ENCODE results near the gene CAPN14. TPM values are rescaled to one million over a fixed set of nuclear protein-coding genes. Genes with fewer than 3 reads are reported as not detected.

The CAPN14 gene
- total and polyA plus RNA-seq, 2 of the 4 experiments (the other 2 are of a cell fraction): under 0.01 to 0.09 TPM

GRCh38 chr2:31204783-31205182 lies 12.5 kb downstream of the CAPN14 start:
- Histone ChIP-seq H3K4ac (ENCODE audit: low read depth, low read length) (no peak overlapping the region), H3K56ac (ENCODE audit: extremely low read depth, insufficient read depth, low read length) (no peak overlapping the region), H3K4me2 (ENCODE audit: low read depth, low read length) (no peak overlapping the region), H2BK20ac (ENCODE audit: low read depth, low read length) (no peak overlapping the region), H3K36me3 (ENCODE audit: control insufficient read depth, insufficient read depth, low read length) (no peaks in the 10 kb centered on the region), H3K9me3 (ENCODE audit: control insufficient read depth, insufficient read depth, low read length) (no peaks in the 10 kb centered on the region), H2AK5ac (ENCODE audit: low read depth, low read length) (no peak overlapping the region), H2BK15ac (ENCODE audit: low read depth, low read length) (no peak overlapping the region), H3K4me3 (ENCODE audit: insufficient read depth, low read depth, low read length) (no peak overlapping the region), H4K91ac (ENCODE audit: insufficient read depth, low read depth, low read length) (no peak overlapping the region), H3K4me1 (ENCODE audit: control insufficient read depth, insufficient read depth, low read length) (no peaks in the 10 kb centered on the region), H3K79me1 (ENCODE audit: low read depth in 1 of 2, low read length in 2 of 2) (no peaks in the 10 kb centered on the region), H3K9me1 (ENCODE audit: insufficient read depth, low read length) (no peaks in the 10 kb centered on the region), H2BK5ac (ENCODE audit: low read depth, low read length, poor library complexity, severe bottlenecking) (no peak overlapping the region), H3K27ac (ENCODE audit: insufficient read depth, low read length) (no peak overlapping the region), H3K9ac (ENCODE audit: low read depth, low read length) (no peak overlapping the region), H3K23ac (ENCODE audit: low read depth, low read length) (no peak overlapping the region), H3K27me3 (ENCODE audit: control insufficient read depth, insufficient read depth, low read length) (peaks cover 6% of the 10 kb centered on the region), H4K20me1 (ENCODE audit: insufficient read depth, low read length) (no peaks in the 10 kb centered on the region), H2AK9ac (replicated peaks; ENCODE audit: low read depth, low read length, poor library complexity) (no peak overlapping the region), H4K8ac (ENCODE audit: low read depth in 2 of 2, low read length in 2 of 2) (no peak overlapping the region), H3K18ac (ENCODE audit: low read depth, low read length) (no peak overlapping the region), H2BK120ac (ENCODE audit: low read depth, low read length) (no peak overlapping the region), H2AFZ (replicated peaks; ENCODE audit: low read length, poor library complexity) (no peak overlapping the region), H4K5ac (ENCODE audit: low read depth, low read length) (no peak overlapping the region), H3K14ac (replicated peaks; ENCODE audit: low read depth, low read length) (no peak overlapping the region)
- CTCF ChIA-PET: interaction anchor here (1.8 kb wide), 1 partner anchor 128 kb away, joined by 3 read pairs; no protein-coding TSS in a partner anchor
- intact Hi-C loops (cut with micrococcal nuclease) (no loop called here), dilution Hi-C loops (cut with HindIII; ENCODE audit: low sequenced_read_pairs, unreplicated experiment) (no loop called here), in situ Hi-C loops (cut with MboI; ENCODE audit: low sequenced_read_pairs) (no loop called here)
- POLR2A ChIA-PET (ENCODE audit: unreplicated experiment): no interaction called here
- DNase-seq: no peak
- ATAC-seq (ENCODE audit: low read depth): no peak
- BruUV-seq (replicated peaks): no TSS peak
- TF ChIP-seq MAZ (IDR thresholded peaks at IDR 0.05; ENCODE audit: borderline replicate concordance, low read depth, low read length): no peak
- TF ChIP-seq MXI1 (IDR thresholded peaks at IDR 0.05; ENCODE audit: borderline replicate concordance, low read depth, low read length): no peak
- no peak for TF ChIP-seq BHLHE40 (IDR thresholded peaks at IDR 0.05; ENCODE audit: low read depth, low read length)
- TF ChIP-seq RAD21 (IDR thresholded peaks at IDR 0.05; ENCODE audit: low read length): no peak
- TF ChIP-seq CHD1 (IDR thresholded peaks at IDR 0.05; ENCODE audit: low read depth, low read length): no peak
- TF ChIP-seq SMC3 (IDR thresholded peaks at IDR 0.05; ENCODE audit: low read depth, low read length): no peak
- TF ChIP-seq RFX5 (IDR thresholded peaks at IDR 0.05; ENCODE audit: low read depth, low read length): no peak
- no peak for TF ChIP-seq CTCF (conservative IDR thresholded peaks at IDR 0.05; ENCODE audit: low read depth, low read length)
- no peak for TF ChIP-seq FOS (IDR thresholded peaks at IDR 0.05; ENCODE audit: low read depth, low read length)
- TF ChIP-seq MAFK (IDR thresholded peaks at IDR 0.05; ENCODE audit: low read depth, low read length): no peak
- TF ChIP-seq RCOR1 (IDR thresholded peaks at IDR 0.05; ENCODE audit: insufficient replicate concordance, low read length): no peak
- TF ChIP-seq CEBPB (IDR thresholded peaks at IDR 0.05; ENCODE audit: low read depth, low read length): no peak
- no peak for TF ChIP-seq NFE2L2 (IDR thresholded peaks at IDR 0.05; ENCODE audit: low read depth, low read length)
- TF ChIP-seq, protein P1, sequence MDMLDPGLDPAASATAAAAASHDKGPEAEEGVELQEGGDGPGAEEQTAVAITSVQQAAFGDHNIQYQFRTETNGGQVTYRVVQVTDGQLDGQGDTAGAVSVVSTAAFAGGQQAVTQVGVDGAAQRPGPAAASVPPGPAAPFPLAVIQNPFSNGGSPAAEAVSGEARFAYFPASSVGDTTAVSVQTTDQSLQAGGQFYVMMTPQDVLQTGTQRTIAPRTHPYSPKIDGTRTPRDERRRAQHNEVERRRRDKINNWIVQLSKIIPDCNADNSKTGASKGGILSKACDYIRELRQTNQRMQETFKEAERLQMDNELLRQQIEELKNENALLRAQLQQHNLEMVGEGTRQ (IDR thresholded peaks at IDR 0.05; ENCODE audit: low read depth, low read length): no peak
- TF ChIP-seq POLR2A (IDR thresholded peaks at IDR 0.05; ENCODE audit: low read depth, low read length): no peak
- TF ChIP-seq ELK1 (IDR thresholded peaks at IDR 0.05; ENCODE audit: borderline replicate concordance, low read depth, low read length): no peak
- no CpG with 5 or more reads among the region's 6 CpGs for WGBS, 2 experiments (ENCODE audit: extremely low coverage in 2 of 2, insufficient read length in 1 of 2)
